Measurements from ENCODE around the gene PTPRN2. TPM values are rescaled to one million over a fixed set of nuclear protein-coding genes. Genes with fewer than 3 reads are reported as not detected.

The PTPRN2 gene
- total RNA-seq, 1 experiment from 2014 or later = 2.1 TPM

GRCh38 chr7:158209435-158209834 lies 378.2 kb downstream of the PTPRN2 start:
- ATAC-seq = no peak
- DNase-seq (ENCODE audit: low read depth, low spot score) = no peak
- TF ChIP-seq ZBTB33 (IDR thresholded peaks at IDR 0.05; ENCODE audit: extremely low read depth, insufficient replicate concordance, low read length) = no peak
- TF ChIP-seq, protein P1, sequence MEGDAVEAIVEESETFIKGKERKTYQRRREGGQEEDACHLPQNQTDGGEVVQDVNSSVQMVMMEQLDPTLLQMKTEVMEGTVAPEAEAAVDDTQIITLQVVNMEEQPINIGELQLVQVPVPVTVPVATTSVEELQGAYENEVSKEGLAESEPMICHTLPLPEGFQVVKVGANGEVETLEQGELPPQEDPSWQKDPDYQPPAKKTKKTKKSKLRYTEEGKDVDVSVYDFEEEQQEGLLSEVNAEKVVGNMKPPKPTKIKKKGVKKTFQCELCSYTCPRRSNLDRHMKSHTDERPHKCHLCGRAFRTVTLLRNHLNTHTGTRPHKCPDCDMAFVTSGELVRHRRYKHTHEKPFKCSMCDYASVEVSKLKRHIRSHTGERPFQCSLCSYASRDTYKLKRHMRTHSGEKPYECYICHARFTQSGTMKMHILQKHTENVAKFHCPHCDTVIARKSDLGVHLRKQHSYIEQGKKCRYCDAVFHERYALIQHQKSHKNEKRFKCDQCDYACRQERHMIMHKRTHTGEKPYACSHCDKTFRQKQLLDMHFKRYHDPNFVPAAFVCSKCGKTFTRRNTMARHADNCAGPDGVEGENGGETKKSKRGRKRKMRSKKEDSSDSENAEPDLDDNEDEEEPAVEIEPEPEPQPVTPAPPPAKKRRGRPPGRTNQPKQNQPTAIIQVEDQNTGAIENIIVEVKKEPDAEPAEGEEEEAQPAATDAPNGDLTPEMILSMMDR (IDR thresholded peaks at IDR 0.05 in 2 of 3, conservative IDR thresholded peaks at IDR 0.05 in 1 of 3; ENCODE audit: borderline replicate concordance in 1 of 3, insufficient read depth in 1 of 3, low read depth in 2 of 3, low read length in 2 of 3) = no peak
- TF ChIP-seq REST (IDR thresholded peaks at IDR 0.05; ENCODE audit: low read depth) = peak; percentile 23
- no peak for TF ChIP-seq SIN3A (IDR thresholded peaks at IDR 0.05; ENCODE audit: low read depth)
- H3K36me3 ChIP-seq (ENCODE audit: control insufficient read depth in 1 of 2, insufficient read depth in 2 of 2, low read length in 2 of 2) = no peaks in the 10 kb centered on the region
- no peaks in the 10 kb centered on the region for H3K9me3 ChIP-seq (ENCODE audit: control insufficient read depth in 1 of 2, insufficient read depth in 1 of 2, low read depth in 1 of 2, low read length in 2 of 2)
- H3K4me2 ChIP-seq (ENCODE audit: low read length) = no peak overlapping the region
- intact Hi-C loops (cut with micrococcal nuclease) = no loop called here
- ChIA-PET RAD21 (ENCODE audit: low non-redundant PET in 1 of 2, low total read pairs in 2 of 2, uncharacterized antibody in 2 of 2, unreplicated experiment in 2 of 2) (no interaction called here), CTCF (no interaction called here), POLR2A (no interaction called here)
- no peaks in the 10 kb centered on the region for H3K27me3 ChIP-seq (ENCODE audit: insufficient read depth, low read length)
- H3K9me2 ChIP-seq (ENCODE audit: insufficient read depth) = no peaks in the 10 kb centered on the region
- no TSS peak for BruUV-seq (replicated peaks)
- H2AFZ ChIP-seq (ENCODE audit: low read depth, low read length, poor library complexity, severe bottlenecking) = no peak overlapping the region
- H4K20me1 ChIP-seq (ENCODE audit: insufficient read depth) = no peaks in the 10 kb centered on the region
- H3K79me2 ChIP-seq (ENCODE audit: insufficient read depth, low read length) = no peaks in the 10 kb centered on the region
- H3K9ac ChIP-seq (ENCODE audit: low read length) = no peak overlapping the region
- H3K27ac ChIP-seq (ENCODE audit: low read depth, low read length) = no peak overlapping the region
- H3K4me3 ChIP-seq (replicated peaks in 1 of 2; ENCODE audit: low read depth in 1 of 2, low read length in 2 of 2) = no peak overlapping the region
- H3K4me1 ChIP-seq (ENCODE audit: control insufficient read depth in 1 of 2, insufficient read depth in 2 of 2, low read length in 2 of 2) = no peaks in the 10 kb centered on the region
